Effector memory CD8-positive, alpha-beta T cell (primary cell): Measurements from ENCODE around the gene ACVRL1.
A peak's percentile ranks its signal among the peaks of the same experiment; 100 is the strongest.
"Not testable (repeated sequence)": the region's sequence is repeated elsewhere in the genome, so short reads cannot be mapped to it uniquely, and the experiment has no call there.

Source experiments
- ATAC-seq: fragments of 150-1000 bp; cut with Tn5 transposase; replicated peaks from 2 replicates; pipeline ENCODE4 v1.10.0; 2021; ENCODE audit warnings: mild to moderate bottlenecking, moderate library complexity
- DNase-seq, 3 experiments: peaks; one replicate each; pipeline ENCODE4 v3.0.0; 2021
- H3K27ac Mint-ChIP-seq, 2 donors: one replicate each; pipeline ENCODE4 v1.8.0; 2022; ENCODE audit warnings: mild to moderate bottlenecking in 2 of 2, mixed read lengths in 2 of 2, moderate library complexity in 2 of 2
- H3K27me3 Mint-ChIP-seq, 2 donors: one replicate each; pipeline ENCODE4 v1.8.0; 2022; ENCODE audit warnings: mixed read lengths in 2 of 2
- H3K36me3 Mint-ChIP-seq: one replicate; pipeline ENCODE4 v1.8.0; 2022; ENCODE audit warnings: mild to moderate bottlenecking, moderate library complexity, mixed read lengths; ENCODE audit not compliant: insufficient read depth
- H3K4me1 Mint-ChIP-seq, 2 donors: one replicate each; pipeline ENCODE4 v1.8.0; 2022; ENCODE audit warnings: low read depth in 2 of 2, mixed read lengths in 2 of 2
- H3K4me3 Mint-ChIP-seq, 2 donors: one replicate each; pipeline ENCODE4 v1.8.0; 2022; ENCODE audit warnings: mild to moderate bottlenecking in 2 of 2, mixed read lengths in 2 of 2, moderate library complexity in 2 of 2
- H3K9me3 Mint-ChIP-seq, 2 donors: one replicate each; pipeline ENCODE4 v1.8.0; 2022; ENCODE audit warnings: mixed read lengths in 2 of 2

The ACVRL1 gene

DNA sequence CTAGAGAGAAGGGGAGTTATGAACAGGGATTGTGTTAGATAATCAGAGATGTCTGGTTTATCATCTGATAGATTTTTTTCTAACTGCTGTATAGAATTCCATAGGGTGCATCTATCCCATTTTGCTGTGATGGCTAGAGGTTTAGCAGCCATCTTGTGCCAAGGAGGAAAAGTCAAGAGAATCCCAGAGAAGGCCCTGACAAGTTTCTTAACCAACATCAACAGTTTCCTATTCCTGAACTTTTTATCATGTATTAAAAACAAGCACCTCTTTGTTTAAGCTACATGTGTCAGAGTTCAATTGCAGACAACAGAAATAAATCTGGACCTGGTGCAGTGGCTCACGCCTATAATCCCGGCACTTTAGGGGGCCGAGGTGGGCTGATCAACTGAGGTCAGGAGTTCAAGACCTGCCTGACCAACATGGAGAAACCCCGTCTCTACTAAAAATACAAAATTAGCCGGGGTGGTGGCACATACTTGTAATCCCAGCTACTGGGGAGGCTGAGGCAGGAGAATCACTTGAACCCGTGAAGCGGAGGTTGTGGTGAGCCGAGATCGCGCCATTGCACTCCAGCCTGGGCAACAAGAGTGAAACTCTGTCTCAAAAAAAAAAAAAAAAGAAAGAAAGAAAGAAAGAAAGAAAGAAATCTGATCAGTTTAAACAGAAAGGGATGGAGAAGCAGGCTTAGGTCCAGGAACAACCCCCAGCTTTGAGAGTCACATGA, 21.8 kb upstream of the ACVRL1 start:
- Mint-ChIP-seq H3K27me3 (peaks cover 0 to 24% of the 10 kb centered on the region in 2 donors), H3K4me3 (peak overlapping the region in 1 of 2 donors; percentile 53), H3K27ac (peak overlapping the region; percentile 36 to 77)
- H3K4me1 Mint-ChIP-seq, DNase-seq, H3K9me3 Mint-ChIP-seq, ATAC-seq, H3K36me3 Mint-ChIP-seq: not testable (repeated sequence)

DNA sequence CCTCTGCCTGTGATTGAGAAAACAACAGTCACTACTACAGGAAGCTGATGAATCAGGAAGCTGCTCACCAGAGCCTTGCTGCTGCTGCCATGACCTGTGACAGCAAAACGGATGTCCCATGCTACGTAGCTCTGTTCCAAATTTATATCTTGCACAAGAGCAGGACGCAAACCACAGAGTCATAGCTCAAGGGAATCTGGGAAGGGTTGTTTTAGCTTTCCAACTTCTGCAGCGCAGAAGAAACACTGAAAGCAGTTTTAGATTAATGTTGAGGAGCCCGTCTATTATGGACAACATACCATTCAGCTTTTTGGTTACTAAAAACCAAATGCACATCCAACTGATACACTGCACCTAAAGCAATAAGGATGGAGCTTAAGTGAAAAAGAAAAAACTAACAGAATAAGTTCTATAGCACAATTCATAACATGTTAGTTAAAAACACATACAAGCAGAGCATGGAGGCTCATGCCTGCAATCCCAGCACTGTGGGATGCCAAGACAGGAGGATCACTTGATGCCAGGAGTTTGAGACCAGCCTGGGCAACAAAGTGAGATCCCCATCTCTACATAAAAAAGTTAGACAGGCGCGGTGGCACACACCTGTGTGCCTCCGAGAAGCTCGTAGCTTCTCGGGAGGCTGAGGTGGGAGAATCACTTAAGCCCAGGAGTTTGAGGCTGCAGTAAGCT, 21.1 kb upstream of the ACVRL1 start:
- ATAC-seq (peak; percentile 92), DNase-seq (peak in 1 of 3 experiments; percentile 19)
- peak overlapping the region in 1 of 2 donors; percentile 53 for H3K4me3 Mint-ChIP-seq
- peaks cover 7 to 8% of the 10 kb centered on the region in 2 donors for H3K4me1 Mint-ChIP-seq
- no peaks in the 10 kb centered on the region for H3K9me3 Mint-ChIP-seq
- H3K27me3 Mint-ChIP-seq, result peaks cover 0 to 32% of the 10 kb centered on the region in 2 donors
- H3K36me3 Mint-ChIP-seq, result no peaks in the 10 kb centered on the region
- peak overlapping the region; percentile 36 to 77 for H3K27ac Mint-ChIP-seq

DNA sequence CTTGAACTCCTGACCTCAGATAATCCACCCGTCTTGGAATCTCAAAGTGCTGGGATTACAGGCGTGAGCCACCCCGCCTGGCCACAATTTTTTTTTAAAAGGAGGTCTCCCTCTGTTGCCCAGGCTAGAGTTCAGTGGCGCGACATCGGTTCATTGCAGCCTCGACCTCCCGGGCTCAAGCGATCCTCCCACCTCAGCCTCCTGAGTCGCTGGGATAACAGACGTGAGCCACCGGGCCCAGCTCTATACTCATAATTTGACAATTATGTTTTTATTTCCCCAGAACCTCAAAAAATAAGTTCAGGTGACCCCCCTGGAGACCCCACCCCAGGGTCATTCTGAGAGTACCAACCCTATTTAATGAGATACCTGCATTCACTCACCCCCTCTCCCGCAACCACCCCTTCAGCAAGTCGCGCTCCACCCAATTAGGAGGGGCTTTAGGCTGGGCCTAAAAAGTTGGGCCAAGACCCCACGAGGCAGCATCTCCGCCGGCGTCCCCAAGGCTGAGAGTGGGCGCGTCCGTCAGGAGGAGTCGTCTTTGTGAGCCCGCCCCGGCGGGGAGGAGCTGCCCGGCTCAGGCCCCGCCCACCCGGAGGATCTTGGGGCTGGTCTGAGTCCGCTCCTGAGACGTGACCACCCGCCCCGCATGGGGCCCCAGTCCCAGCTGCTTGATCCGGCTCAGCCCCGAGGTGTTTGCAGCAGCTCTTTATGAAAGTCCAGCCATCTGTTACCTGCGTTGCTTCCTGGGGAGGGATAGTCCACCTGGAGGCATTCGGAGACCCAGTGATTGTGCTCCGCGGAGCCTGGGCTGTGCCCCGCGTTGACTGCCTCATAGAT, 19.6 kb upstream of the ACVRL1 start, which contains the start of gene ANKRD33:
Gene ANKRD33 (plus strand): TSS at position 628 of the 840 bp plus-strand sequence. CDS start 84 bp downstream, at position 712.
- DNase-seq (no peak), ATAC-seq (no peak)
- no peaks in the 10 kb centered on the region for H3K36me3 Mint-ChIP-seq
- peaks cover 7 to 8% of the 10 kb centered on the region in 2 donors for H3K4me1 Mint-ChIP-seq
- no peaks in the 10 kb centered on the region for H3K9me3 Mint-ChIP-seq
- H3K27me3 Mint-ChIP-seq, result peaks cover 2 to 39% of the 10 kb centered on the region in 2 donors
- no peak within 1 kb of the TSS for H3K27ac Mint-ChIP-seq
- no peak within 1 kb of the TSS for H3K4me3 Mint-ChIP-seq

DNA sequence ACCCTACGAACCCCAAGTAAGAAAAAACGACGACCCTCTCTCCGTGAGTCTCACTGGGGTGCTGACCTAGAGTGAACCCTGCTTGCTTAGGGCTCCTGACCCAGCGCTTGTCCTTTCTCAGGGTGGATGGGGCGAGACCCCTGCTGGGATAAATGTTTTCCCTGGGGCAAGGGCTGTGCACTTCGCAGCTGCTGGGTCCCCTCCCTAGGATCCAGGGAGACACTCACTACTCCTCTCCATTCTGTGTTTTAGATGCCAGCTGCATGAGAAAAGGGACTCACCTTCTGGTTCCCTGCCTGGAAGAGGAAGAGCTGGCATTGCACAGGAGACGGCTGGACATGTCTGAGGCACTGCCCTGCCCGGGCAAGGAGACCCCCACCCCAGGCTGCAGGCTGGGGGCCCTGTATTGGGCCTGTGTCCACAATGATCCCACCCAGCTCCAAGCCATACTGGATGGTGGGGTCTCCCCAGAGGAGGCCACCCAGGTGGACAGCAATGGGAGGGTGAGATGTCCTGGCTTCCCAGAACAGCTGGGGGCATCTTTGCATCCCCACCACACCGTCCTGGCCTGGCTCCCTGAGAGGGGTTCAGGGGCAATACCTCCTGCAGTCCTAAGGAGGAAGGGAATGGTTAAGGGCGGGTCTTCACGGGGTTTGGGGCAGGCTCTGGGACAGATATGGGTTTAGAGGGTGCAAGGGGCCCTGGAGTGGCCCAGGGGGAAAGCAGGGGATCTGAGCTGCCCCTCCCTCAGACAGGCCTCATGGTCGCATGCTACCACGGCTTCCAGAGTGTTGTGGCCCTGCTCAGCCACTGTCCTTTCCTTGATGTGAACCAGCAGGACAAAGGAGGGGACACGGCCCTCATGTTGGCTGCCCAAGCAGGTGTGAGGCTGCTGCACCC, 18.7 kb upstream of the ACVRL1 start:
- no peak for ATAC-seq
- Mint-ChIP-seq H3K9me3 (no peaks in the 10 kb centered on the region), H3K4me1 (peaks cover 7 to 8% of the 10 kb centered on the region in 2 donors), H3K4me3 (no peak overlapping the region), H3K27me3 (peaks cover 6 to 48% of the 10 kb centered on the region in 2 donors), H3K36me3 (no peaks in the 10 kb centered on the region), H3K27ac (no peak overlapping the region)
- no peak for DNase-seq

DNA sequence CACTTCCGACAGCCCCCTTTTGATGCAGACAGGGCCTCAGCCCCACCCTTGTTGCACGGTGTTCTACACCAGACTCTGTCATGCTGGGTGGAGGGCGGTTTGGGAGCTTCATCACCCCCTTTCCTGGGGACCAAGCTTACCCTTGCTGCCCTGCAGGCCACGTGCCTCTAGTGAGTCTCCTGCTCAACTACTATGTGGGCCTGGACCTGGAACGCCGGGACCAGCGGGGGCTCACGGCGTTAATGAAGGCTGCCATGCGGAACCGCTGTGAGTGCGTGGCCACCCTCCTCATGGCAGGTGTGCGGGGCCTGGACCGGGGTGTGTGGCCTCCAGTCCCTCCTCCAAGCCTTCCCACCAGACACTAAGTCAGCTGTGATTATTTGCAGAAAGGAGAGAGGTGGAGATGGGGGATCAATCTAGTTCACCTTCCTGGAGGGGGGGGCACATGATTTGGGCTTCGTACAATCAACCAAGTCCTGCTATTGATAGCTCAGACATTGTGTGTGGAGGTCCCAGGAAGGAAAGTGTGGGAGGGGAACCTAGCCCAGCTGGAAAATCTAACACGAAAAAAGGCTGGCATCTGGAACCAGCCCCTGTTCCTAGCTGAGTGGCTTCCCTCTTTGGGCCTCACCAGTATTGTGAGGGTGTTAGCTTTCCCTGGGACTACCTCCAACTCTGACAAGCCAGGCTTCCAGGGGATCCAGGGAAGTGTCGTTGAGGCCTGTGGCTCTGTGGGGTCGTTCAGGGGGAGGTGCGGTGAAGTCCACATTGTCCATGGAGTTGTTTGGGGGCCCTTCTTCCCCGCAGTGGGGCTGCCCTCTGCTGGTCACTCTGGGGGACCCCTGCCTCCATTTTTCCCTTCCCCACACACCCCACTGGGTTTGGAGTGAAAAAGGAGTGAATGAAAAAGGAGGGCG, 17.8 kb upstream of the ACVRL1 start:
- no peak overlapping the region for H3K4me3 Mint-ChIP-seq

DNA sequence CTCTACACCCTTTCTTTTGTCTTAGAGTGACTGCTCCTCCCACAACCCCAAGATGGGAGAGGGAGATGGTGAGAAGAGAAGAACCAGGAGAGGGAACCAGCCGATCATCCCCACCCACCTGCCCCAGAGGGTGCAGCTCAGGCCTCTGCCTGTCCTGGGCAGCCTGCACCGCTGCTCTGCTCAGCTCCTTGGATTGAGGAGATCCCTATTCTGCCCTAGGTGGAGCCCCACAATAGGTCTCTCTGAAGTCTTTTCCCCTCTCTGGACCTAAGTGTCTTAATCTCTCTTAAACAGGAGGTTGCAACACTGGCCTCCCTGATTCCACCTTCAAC, 17.2 kb upstream of the ACVRL1 start:
- DNase-seq (no peak), ATAC-seq (no peak)
- Mint-ChIP-seq H3K4me3 (no peak overlapping the region), H3K27ac (no peak overlapping the region), H3K9me3 (no peaks in the 10 kb centered on the region), H3K36me3 (no peaks in the 10 kb centered on the region), H3K4me1 (peaks cover 7 to 8% of the 10 kb centered on the region in 2 donors), H3K27me3 (peaks cover 7 to 63% of the 10 kb centered on the region in 2 donors)

More for the DNA sequence above, 17.8 kb upstream of the ACVRL1 start:
- DNase-seq, result no peak
- no peaks in the 10 kb centered on the region for H3K9me3 Mint-ChIP-seq
- H3K36me3 Mint-ChIP-seq, result no peaks in the 10 kb centered on the region
- H3K4me1 Mint-ChIP-seq, result peaks cover 7 to 8% of the 10 kb centered on the region in 2 donors
- no peak for ATAC-seq
- H3K27ac Mint-ChIP-seq, result no peak overlapping the region
- peaks cover 6 to 57% of the 10 kb centered on the region in 2 donors for H3K27me3 Mint-ChIP-seq

DNA sequence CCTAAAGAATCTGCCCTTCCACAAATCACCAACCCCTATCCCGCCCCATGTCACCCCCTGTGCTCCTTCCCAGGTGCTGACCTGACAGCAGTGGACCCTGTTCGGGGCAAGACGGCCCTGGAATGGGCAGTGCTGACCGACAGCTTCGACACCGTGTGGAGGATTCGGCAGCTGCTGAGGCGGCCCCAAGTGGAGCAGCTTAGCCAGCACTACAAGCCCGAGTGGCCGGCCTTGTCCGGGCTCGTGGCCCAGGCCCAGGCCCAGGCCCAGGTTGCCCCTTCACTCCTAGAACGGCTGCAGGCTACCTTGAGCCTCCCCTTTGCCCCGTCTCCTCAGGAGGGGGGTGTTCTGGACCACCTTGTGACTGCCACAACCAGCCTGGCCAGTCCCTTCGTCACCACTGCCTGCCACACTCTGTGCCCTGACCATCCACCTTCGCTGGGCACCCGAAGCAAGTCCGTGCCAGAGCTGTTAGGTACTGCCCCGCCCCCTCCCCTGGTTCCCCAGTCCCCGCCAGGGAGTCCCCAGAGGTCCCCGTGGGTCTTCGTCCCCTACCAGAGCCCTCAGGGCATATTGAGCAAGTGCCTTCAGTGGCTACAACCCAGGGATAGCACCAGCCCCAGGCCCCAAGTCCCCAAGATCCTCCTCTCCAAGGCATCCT, 16.7 kb upstream of the ACVRL1 start:
- H3K27ac Mint-ChIP-seq, result no peak overlapping the region
- no peaks in the 10 kb centered on the region for H3K9me3 Mint-ChIP-seq
- H3K36me3 Mint-ChIP-seq, result no peaks in the 10 kb centered on the region
- H3K4me1 Mint-ChIP-seq, result peaks cover 7 to 8% of the 10 kb centered on the region in 2 donors
- H3K27me3 Mint-ChIP-seq, result peaks cover 12 to 69% of the 10 kb centered on the region in 2 donors
- no peak overlapping the region for H3K4me3 Mint-ChIP-seq
- no peak for ATAC-seq
- DNase-seq, result no peak

DNA sequence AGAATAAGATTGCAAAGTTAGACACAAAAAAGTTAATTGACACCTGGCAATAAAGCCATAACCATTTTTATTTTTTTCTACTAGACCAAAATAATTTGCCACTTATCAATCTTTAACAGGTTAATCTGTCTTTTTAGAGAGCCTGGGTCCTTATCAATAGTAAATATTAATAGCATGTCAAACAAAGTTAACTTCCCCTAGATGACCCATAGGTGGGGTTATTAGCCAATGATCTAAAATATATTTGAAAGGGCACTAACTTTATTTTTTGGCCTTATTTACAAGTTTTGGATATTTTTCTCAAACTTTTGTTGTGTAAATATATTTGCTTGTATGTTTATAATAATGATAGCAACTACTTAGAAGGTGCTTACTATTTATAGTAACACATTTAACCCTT, 15.5 kb upstream of the ACVRL1 start:
- no peak overlapping the region for H3K4me3 Mint-ChIP-seq
- H3K27ac Mint-ChIP-seq, result no peak overlapping the region
- H3K36me3 Mint-ChIP-seq, result no peaks in the 10 kb centered on the region
- ATAC-seq, result no peak
- H3K27me3 Mint-ChIP-seq, result peaks cover 22 to 81% of the 10 kb centered on the region in 2 donors
- no peak for DNase-seq
- H3K4me1 Mint-ChIP-seq, result peaks cover 0 to 1% of the 10 kb centered on the region in 2 donors
- no peaks in the 10 kb centered on the region for H3K9me3 Mint-ChIP-seq

DNA sequence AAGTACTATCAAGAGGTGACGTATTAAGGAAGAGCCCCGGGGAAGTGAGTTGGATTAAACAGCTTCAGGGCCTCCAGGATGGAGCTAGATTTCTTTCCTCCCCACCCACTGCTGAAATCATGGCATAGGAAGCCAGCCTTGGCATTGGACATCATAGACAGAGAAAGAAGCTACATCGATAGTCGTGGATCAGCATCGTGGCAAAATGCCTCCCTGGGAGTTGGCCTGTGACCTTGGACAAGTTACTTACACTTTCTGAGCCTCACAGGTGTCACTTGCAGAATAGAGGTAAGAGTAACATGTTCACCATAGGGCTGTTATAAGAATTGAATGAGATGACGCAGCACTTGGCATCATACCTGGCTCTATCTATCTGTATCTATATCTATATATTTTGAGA, 13.5 kb upstream of the ACVRL1 start:
- no peak overlapping the region for H3K27ac Mint-ChIP-seq
- peaks cover 30 to 89% of the 10 kb centered on the region in 2 donors for H3K27me3 Mint-ChIP-seq
- ATAC-seq (no peak), DNase-seq (no peak)
- no peak overlapping the region for H3K4me3 Mint-ChIP-seq
- H3K36me3 Mint-ChIP-seq, result no peaks in the 10 kb centered on the region
- no peaks in the 10 kb centered on the region for H3K9me3 Mint-ChIP-seq
- H3K4me1 Mint-ChIP-seq, result peaks cover 0 to 1% of the 10 kb centered on the region in 2 donors

DNA sequence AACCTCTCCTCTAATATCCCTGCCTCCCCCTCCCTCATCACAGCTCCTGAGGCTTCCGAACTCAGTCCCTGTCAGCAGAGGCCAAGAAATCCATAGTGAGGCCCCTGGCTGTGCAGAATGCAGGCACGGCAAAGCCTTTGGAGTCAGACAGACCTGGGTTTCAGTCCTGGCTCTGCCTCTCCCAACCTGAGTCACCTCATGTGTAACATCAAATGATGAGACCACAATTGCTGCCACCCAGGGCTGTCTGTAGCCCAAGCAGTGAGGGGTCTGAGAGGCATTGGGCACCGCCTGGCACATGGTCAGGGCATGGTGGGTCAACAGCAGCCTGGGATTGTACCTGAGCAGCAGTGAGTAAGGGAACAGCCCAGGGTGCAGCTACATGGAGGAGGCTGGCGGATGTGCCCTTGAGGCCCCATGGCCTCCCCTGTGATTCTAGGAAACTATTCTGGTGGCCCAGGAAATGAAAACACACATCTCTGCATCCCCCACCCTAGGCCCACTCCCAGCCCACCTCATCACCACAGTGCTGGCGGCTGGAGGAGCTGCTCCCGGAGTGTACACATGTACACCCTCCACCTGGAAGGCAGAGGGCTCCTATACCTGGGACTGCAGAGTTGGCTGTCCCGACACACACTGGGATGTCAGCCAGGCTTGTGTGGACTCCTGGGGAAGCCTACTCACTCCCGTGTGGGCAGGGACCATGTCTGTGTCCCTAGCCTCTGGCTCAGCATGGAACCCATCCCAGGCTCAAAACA, 11.7 kb upstream of the ACVRL1 start:
- no peak overlapping the region for H3K4me3 Mint-ChIP-seq
- peaks cover 30 to 86% of the 10 kb centered on the region in 2 donors for H3K27me3 Mint-ChIP-seq
- no peak overlapping the region for H3K27ac Mint-ChIP-seq
- peaks cover 0 to 1% of the 10 kb centered on the region in 2 donors for H3K4me1 Mint-ChIP-seq
- no peaks in the 10 kb centered on the region for H3K9me3 Mint-ChIP-seq
- no peak for DNase-seq
- H3K36me3 Mint-ChIP-seq, result no peaks in the 10 kb centered on the region
- no peak for ATAC-seq

DNA sequence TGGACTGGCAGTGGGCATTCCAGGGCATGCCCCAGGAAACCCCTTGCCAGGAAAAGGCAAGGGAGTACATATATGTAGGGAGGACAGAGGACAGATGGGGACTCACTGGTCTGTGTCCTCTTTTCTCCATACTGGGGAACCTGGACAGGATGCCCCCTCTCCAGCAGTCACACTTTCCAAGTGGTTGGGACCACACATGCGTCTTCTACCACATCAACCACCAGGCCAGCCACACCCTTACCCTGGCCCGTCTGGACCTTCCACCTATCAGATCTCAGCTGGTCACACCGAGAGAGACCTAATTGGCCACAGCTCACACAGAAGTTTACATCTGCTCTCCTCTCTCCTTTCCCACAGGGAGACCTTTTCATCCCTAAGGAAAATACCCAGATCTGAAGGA, 11.1 kb upstream of the ACVRL1 start:
- no peak overlapping the region for H3K27ac Mint-ChIP-seq
- DNase-seq, result no peak
- no peak for ATAC-seq
- peaks cover 0 to 1% of the 10 kb centered on the region in 2 donors for H3K4me1 Mint-ChIP-seq
- no peaks in the 10 kb centered on the region for H3K36me3 Mint-ChIP-seq
- no peak overlapping the region for H3K4me3 Mint-ChIP-seq
- H3K9me3 Mint-ChIP-seq, result no peaks in the 10 kb centered on the region
- H3K27me3 Mint-ChIP-seq, result peaks cover 33 to 84% of the 10 kb centered on the region in 2 donors
